ENCODE measurements around the gene UNC13C.

UNC13C gene

GRCh38 chr15:54660356-54660755 lies 682.1 kb downstream of the UNC13C start:
- no peak for DNase-seq (ENCODE audit: low spot score)

GRCh38 chr15:54675241-54675640 lies 697.0 kb downstream of the UNC13C start:
- DNase-seq (ENCODE audit: low spot score) = no peak

GRCh38 chr15:54681584-54681983 lies 703.3 kb downstream of the UNC13C start:
- DNase-seq (ENCODE audit: low spot score) = no peak
